Natural killer cell (primary cell): ENCODE data around the gene HHAT. TPM values are rescaled to one million over a fixed set of nuclear protein-coding genes. Genes with fewer than 3 reads are reported as not detected.

Source experiments
- ATAC-seq, 3 donors: fragments of 150-1000 bp in 2 of 3; fragments of 200-7000 bp in 1 of 3; cut with Tn5 transposase; 1 replicate in 1 of 3; 2 replicates in 2 of 3; pipeline ENCODE4 v1.10.0; 2021; ENCODE audit warnings: mild to moderate bottlenecking in 2 of 3, moderate library complexity in 2 of 3
- DNase-seq, 2 donors: peaks; one replicate each; pipeline versions ENCODE4 v3.0.0 to v3.0.0-alpha.2; 2013 to 2021; ENCODE audit warnings: mixed read lengths in 1 of 2
- H3K27ac ChIP-seq: one replicate; pipeline ENCODE4 v1.5.1; 2013; ENCODE audit warnings: mild to moderate bottlenecking, low read length
- H3K27me3 ChIP-seq: one replicate; pipeline ENCODE4 v1.6.1; 2013; ENCODE audit warnings: low read length; ENCODE audit not compliant: control insufficient read depth, insufficient read depth
- H3K36me3 ChIP-seq: one replicate; pipeline ENCODE4 v1.6.1; 2013; ENCODE audit warnings: low read length; ENCODE audit not compliant: control insufficient read depth, insufficient read depth
- H3K4me1 ChIP-seq: one replicate; pipeline ENCODE4 v1.6.1; 2013; ENCODE audit warnings: low read length; ENCODE audit not compliant: control insufficient read depth, insufficient read depth
- H3K4me3 ChIP-seq: one replicate; pipeline ENCODE4 v1.5.1; 2013; ENCODE audit warnings: low read length
- H3K9me3 ChIP-seq: one replicate; pipeline ENCODE4 v1.6.1; 2013; ENCODE audit warnings: low read length; ENCODE audit not compliant: control insufficient read depth, insufficient read depth
- H3K27ac Mint-ChIP-seq, 2 donors: one replicate each; pipeline ENCODE4 v1.8.0; 2022; ENCODE audit warnings: mild to moderate bottlenecking in 2 of 2, mixed read lengths in 2 of 2, moderate library complexity in 1 of 2
- H3K27me3 Mint-ChIP-seq, 2 donors: one replicate each; pipeline ENCODE4 v1.8.0; 2022; ENCODE audit warnings: low read depth in 2 of 2, mixed read lengths in 2 of 2
- H3K36me3 Mint-ChIP-seq: one replicate; pipeline ENCODE4 v1.8.0; 2022; ENCODE audit warnings: mixed read lengths
- H3K4me1 Mint-ChIP-seq, 2 donors: one replicate each; pipeline ENCODE4 v1.8.0; 2022; ENCODE audit warnings: mixed read lengths in 2 of 2
- H3K4me3 Mint-ChIP-seq: one replicate; pipeline ENCODE4 v1.8.0; 2022; ENCODE audit warnings: mild to moderate bottlenecking, moderate library complexity, mixed read lengths
- H3K9me3 Mint-ChIP-seq, 2 donors: one replicate each; pipeline ENCODE4 v1.8.0; 2022; ENCODE audit warnings: mixed read lengths in 2 of 2
- WGBS: methylation state at CpG from one replicate; pipeline ENCODE4 v1.1.7; 2013; ENCODE audit warnings: missing lambda C conversion rate; ENCODE audit not compliant: insufficient coverage; 5-methylcytosine and 5-hydroxymethylcytosine counted together
- intact Hi-C: fragments of 100-400 bp; cut with micrococcal nuclease; formaldehyde crosslinking; loops from one replicate; pipeline ENCODE4 v1.14.2; 2022
- total RNA-seq, 4 donors: library from RNA; stranded (reverse); fragments of 120-200 nt in 1 of 4; gene quantifications; one replicate each; pipeline versions ENCODE4 v1.2.3 to v1.2.4, GENCODE V29; 2013 to 2022
- TF ChIP-seq, protein P1 (sequence below): fragments of 200-600 bp; IDR thresholded peaks from one replicate; pipeline ENCODE4 v1.8.0; 2022; ENCODE audit warnings: antibody characterized with exemption

The HHAT gene
- total RNA-seq, 3 donors from 2014 or later (not counting 1 experiment from before 2014, with no cell fraction given): 0.79 to 1.1 (median 0.82) TPM

DNA sequence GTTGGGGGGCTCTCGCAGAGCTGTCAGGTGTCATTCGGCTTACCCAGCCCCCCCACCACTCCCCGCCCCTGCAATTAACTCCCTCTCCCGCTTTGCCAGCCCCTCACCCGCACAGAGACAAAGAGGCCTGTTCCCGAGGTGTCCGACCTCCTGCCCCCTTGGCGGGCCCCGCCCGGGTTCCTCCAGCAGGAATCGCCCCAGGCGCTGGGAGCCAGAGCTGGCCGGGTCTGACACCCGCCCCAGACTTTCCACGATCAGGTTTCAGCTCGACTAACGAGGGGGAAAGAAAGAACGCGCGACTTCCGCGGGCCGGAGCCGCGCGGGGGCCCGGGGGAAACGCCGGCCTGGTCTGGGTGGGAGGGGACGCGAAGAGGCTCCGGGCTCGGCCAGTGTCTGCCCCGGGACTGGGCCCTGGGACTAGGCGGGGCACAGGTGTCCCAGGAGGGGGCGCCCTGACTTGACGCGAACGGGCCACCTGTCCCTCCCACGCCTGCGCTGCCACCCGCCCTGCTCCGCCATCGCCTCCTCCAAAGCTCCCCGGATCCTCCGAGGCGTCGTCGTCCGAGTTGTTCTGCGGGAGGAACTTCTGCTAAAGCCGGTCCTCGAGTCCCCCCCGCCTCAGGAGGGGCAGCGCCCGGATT lies 36.4 kb upstream of the HHAT start:
- ATAC-seq: peak in 1 of 3 donors; percentile 20
- H3K27ac ChIP-seq: no peak overlapping the region
- H3K27me3 Mint-ChIP-seq: peaks cover 29 to 39% of the 10 kb centered on the region in 2 donors
- intact Hi-C loops: no loop called here
- H3K4me1 Mint-ChIP-seq: peaks cover 0 to 5% of the 10 kb centered on the region in 2 donors
- H3K9me3 ChIP-seq: no peaks in the 10 kb centered on the region
- H3K27me3 ChIP-seq: peaks cover 3% of the 10 kb centered on the region
- peaks cover 11% of the 10 kb centered on the region for H3K4me1 ChIP-seq
- no peak overlapping the region for H3K27ac Mint-ChIP-seq
- no peaks in the 10 kb centered on the region for H3K36me3 Mint-ChIP-seq
- H3K9me3 Mint-ChIP-seq: no peaks in the 10 kb centered on the region
- peak in 1 of 2 donors; percentile 48 for DNase-seq
- no peaks in the 10 kb centered on the region for H3K36me3 ChIP-seq
- TF ChIP-seq, protein P1, sequence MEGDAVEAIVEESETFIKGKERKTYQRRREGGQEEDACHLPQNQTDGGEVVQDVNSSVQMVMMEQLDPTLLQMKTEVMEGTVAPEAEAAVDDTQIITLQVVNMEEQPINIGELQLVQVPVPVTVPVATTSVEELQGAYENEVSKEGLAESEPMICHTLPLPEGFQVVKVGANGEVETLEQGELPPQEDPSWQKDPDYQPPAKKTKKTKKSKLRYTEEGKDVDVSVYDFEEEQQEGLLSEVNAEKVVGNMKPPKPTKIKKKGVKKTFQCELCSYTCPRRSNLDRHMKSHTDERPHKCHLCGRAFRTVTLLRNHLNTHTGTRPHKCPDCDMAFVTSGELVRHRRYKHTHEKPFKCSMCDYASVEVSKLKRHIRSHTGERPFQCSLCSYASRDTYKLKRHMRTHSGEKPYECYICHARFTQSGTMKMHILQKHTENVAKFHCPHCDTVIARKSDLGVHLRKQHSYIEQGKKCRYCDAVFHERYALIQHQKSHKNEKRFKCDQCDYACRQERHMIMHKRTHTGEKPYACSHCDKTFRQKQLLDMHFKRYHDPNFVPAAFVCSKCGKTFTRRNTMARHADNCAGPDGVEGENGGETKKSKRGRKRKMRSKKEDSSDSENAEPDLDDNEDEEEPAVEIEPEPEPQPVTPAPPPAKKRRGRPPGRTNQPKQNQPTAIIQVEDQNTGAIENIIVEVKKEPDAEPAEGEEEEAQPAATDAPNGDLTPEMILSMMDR: no peak
- WGBS: 1% methylated on average over 56 of the region's 56 CpGs
- H3K4me3 Mint-ChIP-seq: peak overlapping the region; percentile 36
- H3K4me3 ChIP-seq: no peak overlapping the region

DNA sequence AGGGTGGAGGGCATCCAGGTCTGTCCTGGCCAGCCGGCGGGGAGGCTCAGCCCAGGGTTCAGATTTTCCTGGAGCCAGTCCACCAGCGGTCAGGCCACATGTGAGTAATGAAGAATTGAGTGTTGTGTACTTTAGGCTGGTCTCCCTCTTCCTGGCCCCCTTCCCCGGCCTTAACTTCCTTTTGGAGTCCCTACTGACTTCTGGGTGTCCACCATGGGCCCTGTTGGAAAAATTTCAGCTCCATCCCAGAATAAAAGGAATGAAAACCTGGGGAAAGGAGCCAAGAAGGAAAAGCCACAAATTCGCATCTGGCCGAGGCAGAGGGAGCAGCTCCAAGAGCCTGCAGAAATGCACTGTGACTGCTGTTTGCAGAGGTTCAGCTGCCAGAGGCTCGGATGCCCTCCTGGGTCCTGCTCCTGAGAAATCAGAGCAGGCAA lies 35.5 kb upstream of the HHAT start:
- TF ChIP-seq, protein P1: no peak
- no peak for DNase-seq
- H3K4me1 ChIP-seq: peaks cover 11% of the 10 kb centered on the region
- H3K27ac Mint-ChIP-seq: no peak overlapping the region
- no peak for ATAC-seq
- no peaks in the 10 kb centered on the region for H3K9me3 Mint-ChIP-seq
- H3K4me3 ChIP-seq: no peak overlapping the region
- no peaks in the 10 kb centered on the region for H3K36me3 ChIP-seq
- no peak overlapping the region for H3K27ac ChIP-seq
- 87% methylated on average over 7 of the region's 7 CpGs for WGBS
- no peaks in the 10 kb centered on the region for H3K9me3 ChIP-seq
- no peak overlapping the region for H3K4me3 Mint-ChIP-seq
- peaks cover 23 to 43% of the 10 kb centered on the region in 2 donors for H3K27me3 Mint-ChIP-seq
- no peaks in the 10 kb centered on the region for H3K36me3 Mint-ChIP-seq
- H3K4me1 Mint-ChIP-seq: peaks cover 0 to 5% of the 10 kb centered on the region in 2 donors
- intact Hi-C loops: no loop called here
- H3K27me3 ChIP-seq: peaks cover 3% of the 10 kb centered on the region

DNA sequence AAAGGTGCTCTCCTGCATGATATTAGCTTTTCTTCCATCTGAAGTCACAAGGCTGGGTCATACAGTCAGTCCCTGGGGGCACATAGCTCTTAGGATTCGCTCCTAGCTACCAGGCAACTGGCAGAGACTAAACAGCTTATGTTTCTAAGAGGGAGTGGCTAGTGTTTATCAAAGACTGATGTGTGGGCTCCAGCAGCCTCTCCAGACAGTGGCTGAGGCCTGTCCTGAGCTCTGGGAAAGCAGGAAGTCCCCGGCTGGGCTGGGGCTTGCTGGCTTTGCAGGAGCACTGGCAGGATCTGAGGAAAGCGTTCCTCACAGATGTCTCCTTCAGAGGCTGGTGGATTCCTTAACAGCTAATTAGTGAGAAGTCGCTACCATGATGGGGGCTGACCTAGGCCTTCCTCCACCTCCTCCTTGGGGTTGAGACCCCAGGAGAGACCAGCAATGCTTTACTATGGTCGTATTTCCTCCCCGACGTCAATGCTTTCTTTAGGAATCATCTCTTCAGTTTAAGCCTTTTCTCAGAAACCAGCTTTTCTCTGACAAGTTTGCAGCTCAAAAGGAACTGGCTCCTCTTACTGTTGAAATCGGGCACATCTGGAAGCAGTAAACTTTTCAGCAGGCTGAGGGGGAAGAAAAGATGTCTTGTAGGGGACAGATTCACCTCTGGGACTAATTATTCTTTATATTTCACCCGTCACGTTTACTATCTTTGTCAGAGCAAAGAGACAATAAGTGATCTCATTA lies 33.5 kb upstream of the HHAT start:
- TF ChIP-seq, protein P1: no peak
- no peaks in the 10 kb centered on the region for H3K9me3 ChIP-seq
- Mint-ChIP-seq H3K4me3 (no peak overlapping the region), H3K4me1 (peaks cover 0 to 5% of the 10 kb centered on the region in 2 donors), H3K36me3 (no peaks in the 10 kb centered on the region), H3K27ac (no peak overlapping the region), H3K9me3 (no peaks in the 10 kb centered on the region), H3K27me3 (peaks cover 14 to 29% of the 10 kb centered on the region in 2 donors)
- intact Hi-C loops: no loop called here
- DNase-seq (no peak), ATAC-seq (no peak)
- H3K4me3 ChIP-seq: no peak overlapping the region
- H3K27ac ChIP-seq: no peak overlapping the region
- no peaks in the 10 kb centered on the region for H3K36me3 ChIP-seq
- WGBS: 82% methylated on average over 10 of the region's 10 CpGs
- peaks cover 3% of the 10 kb centered on the region for H3K27me3 ChIP-seq
- peaks cover 11% of the 10 kb centered on the region for H3K4me1 ChIP-seq
